ENCODE results near the gene MARCHF9.

Gene MARCHF9

DNA sequence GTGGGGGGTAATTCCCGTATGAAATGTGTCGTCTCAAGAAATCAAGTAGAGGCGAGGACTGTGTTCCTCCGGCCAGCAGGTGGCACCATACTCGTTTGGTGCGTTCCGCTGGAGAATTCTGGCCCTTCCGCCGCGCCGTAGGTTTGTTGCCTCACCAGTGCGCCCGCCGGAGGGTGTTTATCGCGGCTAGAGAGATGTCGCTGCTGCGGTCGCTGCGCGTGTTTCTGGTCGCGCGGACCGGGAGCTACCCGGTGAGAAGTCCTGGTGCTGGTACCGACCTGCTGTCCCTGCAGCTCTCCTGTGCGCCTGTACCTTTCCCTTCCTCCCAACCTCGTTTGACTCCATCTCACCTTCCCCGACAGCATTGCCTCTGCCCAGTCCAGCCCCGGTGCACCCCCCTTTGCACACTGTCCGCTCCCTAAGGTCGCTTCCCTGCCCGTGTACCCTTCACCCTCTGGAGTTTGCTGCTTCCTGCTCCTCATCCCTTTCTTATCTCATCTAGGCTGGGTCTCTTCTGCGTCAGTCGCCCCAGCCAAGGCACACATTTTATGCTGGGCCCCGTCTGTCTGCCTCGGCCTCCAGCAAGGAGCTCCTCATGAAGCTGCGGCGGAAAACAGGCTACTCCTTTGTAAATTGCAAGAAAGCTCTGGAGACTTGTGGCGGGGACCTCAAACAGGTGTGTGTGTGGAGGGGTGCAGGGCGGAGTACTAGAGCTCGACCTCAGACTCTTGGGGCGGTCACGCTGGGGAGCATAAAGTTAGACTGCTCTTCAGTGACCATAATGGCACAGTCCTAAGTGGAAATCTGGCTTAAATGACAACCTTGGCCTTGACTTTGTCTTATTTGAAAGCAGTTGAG lies 27.9 kb downstream of the MARCHF9 start, which contains the start of gene TSFM:
TSFM (plus strand) TSS at position 180 of the 858 bp plus-strand sequence; CDS start at position 195, 15 bp downstream.
- H3K4me3 ChIP-seq (ENCODE audit: control insufficient read depth, low read depth, low read length) = peak within 1 kb of the TSS; percentile 95
- DNase-seq (ENCODE audit: low read depth) = peak; percentile 79
- TF ChIP-seq, protein P1, sequence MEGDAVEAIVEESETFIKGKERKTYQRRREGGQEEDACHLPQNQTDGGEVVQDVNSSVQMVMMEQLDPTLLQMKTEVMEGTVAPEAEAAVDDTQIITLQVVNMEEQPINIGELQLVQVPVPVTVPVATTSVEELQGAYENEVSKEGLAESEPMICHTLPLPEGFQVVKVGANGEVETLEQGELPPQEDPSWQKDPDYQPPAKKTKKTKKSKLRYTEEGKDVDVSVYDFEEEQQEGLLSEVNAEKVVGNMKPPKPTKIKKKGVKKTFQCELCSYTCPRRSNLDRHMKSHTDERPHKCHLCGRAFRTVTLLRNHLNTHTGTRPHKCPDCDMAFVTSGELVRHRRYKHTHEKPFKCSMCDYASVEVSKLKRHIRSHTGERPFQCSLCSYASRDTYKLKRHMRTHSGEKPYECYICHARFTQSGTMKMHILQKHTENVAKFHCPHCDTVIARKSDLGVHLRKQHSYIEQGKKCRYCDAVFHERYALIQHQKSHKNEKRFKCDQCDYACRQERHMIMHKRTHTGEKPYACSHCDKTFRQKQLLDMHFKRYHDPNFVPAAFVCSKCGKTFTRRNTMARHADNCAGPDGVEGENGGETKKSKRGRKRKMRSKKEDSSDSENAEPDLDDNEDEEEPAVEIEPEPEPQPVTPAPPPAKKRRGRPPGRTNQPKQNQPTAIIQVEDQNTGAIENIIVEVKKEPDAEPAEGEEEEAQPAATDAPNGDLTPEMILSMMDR (IDR thresholded peaks at IDR 0.05; ENCODE audit: control insufficient read depth, insufficient read depth, low read depth, low read length, missing control alignments) = peak; percentile 90

DNA sequence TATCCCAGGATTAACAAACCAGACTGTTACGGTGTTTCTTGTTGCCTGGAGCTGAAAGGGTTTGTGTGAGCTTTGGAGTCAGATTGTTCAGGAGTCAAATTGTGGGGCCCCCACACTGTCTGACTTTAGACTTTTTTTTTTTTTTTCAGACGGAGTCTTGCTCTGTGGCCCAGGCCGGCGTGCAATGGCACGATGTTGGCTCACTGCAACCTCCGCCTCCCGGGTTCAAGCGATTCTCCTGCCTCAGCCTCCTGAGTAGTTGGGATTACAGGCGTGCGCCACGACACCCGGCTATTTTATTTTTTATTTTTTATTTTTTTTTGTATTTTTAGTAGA lies 28.5 kb downstream of the MARCHF9 start:
- TF ChIP-seq, protein P1 (IDR thresholded peaks at IDR 0.05; ENCODE audit: control insufficient read depth, insufficient read depth, low read depth, low read length, missing control alignments) = no peak
- DNase-seq (ENCODE audit: low read depth) = no peak
- H3K4me3 ChIP-seq (ENCODE audit: control insufficient read depth, low read depth, low read length) = peak overlapping the region; percentile 95

DNA sequence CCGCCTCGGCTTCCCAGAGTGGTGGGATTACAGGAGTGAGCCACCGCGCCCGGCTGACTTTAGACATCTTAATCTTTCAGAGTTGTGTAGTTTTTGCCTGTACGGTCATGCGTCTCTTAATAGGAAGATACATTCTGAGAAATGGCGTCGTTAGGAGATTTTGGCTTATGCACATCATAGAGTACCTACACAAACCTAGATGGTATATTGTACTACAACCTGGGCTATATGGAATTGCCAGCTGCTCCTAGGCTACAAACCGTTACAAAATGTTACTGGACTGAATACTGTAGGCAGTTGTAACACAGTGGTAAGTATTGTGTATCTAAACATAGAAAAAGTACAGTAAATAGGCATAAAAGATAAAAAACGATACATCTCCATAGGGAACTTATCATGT lies 29.0 kb downstream of the MARCHF9 start:
- DNase-seq (ENCODE audit: low read depth) = no peak
- no peak overlapping the region for H3K4me3 ChIP-seq (ENCODE audit: control insufficient read depth, low read depth, low read length)
- TF ChIP-seq, protein P1 (IDR thresholded peaks at IDR 0.05; ENCODE audit: control insufficient read depth, insufficient read depth, low read depth, low read length, missing control alignments) = no peak

DNA sequence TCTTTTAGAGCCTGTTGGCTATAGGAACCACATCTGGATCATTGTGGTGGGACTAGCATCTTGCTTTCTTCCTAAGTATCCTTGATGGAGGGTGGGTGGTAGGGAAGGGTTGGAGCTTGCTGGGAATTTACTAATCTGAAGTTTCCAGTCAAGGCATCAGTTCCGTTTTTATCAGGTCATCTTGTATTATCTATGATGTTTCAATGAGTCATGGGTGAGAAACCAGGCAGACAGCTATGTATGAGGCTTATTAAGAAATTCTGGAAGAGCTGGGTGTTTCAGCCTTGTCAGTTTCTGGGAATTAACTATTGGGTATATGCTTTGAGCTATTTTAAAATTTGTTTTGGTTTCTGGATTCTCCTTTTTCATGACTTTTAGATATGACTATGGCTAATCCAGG lies 39.0 kb downstream of the MARCHF9 start:
- DNase-seq (ENCODE audit: low read depth) = peak; percentile 80
- H3K4me3 ChIP-seq (ENCODE audit: control insufficient read depth, low read depth, low read length) = no peak overlapping the region
- TF ChIP-seq, protein P1 (IDR thresholded peaks at IDR 0.05; ENCODE audit: control insufficient read depth, insufficient read depth, low read depth, low read length, missing control alignments) = no peak

DNA sequence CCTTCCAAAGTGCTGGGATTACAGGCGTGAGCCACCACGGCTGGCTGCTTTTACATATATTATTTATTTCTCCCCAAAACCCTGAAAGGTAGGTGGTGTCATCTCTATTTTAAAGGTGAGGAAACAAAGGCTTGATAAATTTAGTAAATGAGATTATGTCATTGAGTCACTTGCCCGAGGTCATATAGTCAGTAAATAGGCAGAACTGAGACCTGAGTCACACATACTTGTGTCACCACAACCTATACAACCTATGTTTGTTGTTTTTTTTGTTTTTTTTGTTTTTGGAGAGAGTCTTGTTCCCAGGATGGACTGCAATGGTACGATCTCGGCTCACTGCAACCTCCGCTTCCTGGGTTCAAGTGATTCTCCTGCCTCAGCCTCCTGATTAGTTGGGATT lies 40.5 kb downstream of the MARCHF9 start:
- TF ChIP-seq, protein P1 (IDR thresholded peaks at IDR 0.05; ENCODE audit: control insufficient read depth, insufficient read depth, low read depth, low read length, missing control alignments) = no peak
- no peak for DNase-seq (ENCODE audit: low read depth)
- H3K4me3 ChIP-seq (ENCODE audit: control insufficient read depth, low read depth, low read length) = no peak overlapping the region

DNA sequence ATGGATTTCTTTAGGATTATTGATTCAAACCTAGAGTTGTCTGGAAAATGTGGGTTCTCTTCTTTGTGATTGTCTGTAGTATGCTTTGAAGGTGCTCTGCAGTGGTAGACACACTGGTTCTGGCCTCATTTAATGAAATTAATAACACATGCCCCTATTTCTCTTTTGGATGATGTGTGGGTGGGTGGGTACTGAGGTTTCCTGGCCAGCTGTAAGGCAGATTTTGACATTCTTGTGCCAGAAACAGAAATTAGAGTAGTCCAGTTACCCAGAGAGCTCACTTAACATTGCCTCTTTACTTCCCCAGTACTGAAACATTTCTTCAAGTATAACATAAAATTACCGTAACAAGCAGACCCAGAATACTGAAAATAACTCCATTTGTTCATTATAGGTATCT lies 42.1 kb downstream of the MARCHF9 start:
- no peak overlapping the region for H3K4me3 ChIP-seq (ENCODE audit: control insufficient read depth, low read depth, low read length)
- DNase-seq (ENCODE audit: low read depth) = no peak
- TF ChIP-seq, protein P1 (IDR thresholded peaks at IDR 0.05; ENCODE audit: control insufficient read depth, insufficient read depth, low read depth, low read length, missing control alignments) = no peak
